HG03108 (cell line): ENCODE data around the gene RMI2.

ENCODE experiments used
- ATAC-seq: cut with Tn5 transposase; IDR thresholded peaks from one replicate; pipeline ENCODE4 v1.9.1; 2021; ENCODE audit warnings: moderate library complexity; ENCODE audit not compliant: unreplicated experiment

RMI2 gene

DNA sequence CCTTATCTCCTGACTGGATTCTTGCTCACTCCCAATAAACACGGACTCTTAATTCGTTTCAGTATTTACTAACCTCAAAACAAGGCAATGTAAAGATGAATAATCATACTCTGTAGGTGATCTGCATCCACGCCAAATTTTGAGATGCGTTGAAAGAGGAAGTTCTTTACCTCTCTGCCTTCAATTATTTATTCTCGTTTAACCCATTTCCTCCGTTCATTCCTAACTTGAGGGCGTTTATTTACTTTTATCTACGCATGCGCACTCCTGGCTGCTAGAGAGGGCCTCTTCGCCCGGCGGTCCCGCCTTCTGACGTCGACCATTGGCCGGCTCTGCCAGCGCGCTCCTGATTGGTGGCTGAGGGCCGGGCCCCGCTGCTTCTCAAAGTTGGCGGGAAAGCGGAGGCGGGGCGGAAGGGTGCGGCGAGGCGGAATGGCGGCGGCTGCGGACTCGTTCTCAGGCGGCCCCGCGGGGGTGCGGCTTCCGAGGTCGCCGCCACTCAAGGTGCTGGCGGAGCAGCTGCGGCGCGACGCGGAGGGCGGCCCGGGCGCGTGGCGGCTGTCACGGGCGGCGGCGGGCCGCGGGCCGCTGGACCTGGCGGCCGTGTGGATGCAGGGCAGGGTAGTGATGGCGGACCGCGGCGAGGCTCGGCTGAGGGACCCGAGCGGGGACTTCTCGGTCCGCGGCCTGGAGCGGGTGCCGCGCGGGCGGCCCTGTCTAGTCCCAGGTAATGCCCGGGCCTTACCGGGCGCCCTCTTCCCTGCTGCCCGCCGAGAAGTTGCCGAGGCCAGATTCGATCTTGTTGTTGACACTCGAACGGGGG, at the start of gene RMI2:
Gene RMI2, plus strand, starts transcription at position 420 of the 823 bp plus-strand sequence. Its CDS starts 13 bp downstream, at position 433.
- peak; percentile 95 for ATAC-seq

GRCh38 chr16:11295672-11296071, 49.6 kb upstream of the RMI2 start:
- ATAC-seq, result no peak

DNA sequence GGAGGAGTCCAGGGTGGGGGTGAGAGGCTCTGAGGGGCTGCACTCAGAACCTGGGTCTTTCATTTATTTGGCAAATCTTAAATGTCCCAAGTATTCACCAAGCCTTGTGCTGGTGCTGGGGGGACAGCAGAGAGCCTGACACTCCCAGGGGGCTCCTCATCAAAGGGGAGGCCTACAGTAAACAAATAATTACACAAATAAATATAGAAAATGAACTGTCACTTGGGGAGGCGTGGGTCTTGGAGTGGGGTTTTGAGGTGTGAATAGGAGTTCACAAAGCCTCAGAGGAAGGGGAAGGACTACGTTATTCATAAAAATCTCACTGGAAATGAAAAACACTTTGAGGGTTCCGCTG, 48.9 kb upstream of the RMI2 start:
- no peak for ATAC-seq

DNA sequence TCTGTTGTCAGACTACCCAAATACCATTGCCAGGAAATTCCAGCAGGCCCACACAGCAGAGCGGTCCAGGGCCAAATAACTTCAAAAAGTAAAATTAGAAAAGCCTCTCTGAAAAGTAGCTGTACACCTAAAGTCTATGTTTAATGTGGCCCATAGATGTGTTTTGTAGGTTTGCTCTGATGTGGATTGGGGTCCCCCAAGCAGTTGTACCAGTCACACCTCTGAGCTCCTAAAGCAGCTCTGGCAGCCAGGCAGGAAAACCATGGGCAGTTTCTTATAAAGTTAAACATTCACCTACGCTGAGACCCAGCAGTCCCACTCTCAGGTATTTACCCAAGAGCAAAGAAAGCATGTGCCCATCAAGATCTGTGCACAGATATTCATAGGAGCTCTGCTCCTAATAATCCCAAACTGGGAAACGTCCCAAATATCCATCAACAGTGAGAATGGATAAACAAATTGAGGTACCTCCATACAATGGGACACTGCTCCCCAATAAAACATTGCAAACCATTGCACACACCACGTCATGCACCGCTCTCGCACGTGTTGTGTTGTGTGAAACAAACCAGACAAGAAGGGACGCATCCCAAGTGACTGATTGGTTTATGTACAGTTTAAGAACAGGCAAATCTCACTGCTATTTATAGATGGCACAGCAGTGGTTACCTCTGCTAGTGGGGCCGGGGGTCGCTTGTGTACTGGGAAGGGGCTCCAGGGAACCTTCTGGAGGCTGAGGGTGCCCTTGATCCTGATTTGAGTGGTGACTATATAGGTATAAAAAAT, 48.4 kb upstream of the RMI2 start:
- no peak for ATAC-seq

DNA sequence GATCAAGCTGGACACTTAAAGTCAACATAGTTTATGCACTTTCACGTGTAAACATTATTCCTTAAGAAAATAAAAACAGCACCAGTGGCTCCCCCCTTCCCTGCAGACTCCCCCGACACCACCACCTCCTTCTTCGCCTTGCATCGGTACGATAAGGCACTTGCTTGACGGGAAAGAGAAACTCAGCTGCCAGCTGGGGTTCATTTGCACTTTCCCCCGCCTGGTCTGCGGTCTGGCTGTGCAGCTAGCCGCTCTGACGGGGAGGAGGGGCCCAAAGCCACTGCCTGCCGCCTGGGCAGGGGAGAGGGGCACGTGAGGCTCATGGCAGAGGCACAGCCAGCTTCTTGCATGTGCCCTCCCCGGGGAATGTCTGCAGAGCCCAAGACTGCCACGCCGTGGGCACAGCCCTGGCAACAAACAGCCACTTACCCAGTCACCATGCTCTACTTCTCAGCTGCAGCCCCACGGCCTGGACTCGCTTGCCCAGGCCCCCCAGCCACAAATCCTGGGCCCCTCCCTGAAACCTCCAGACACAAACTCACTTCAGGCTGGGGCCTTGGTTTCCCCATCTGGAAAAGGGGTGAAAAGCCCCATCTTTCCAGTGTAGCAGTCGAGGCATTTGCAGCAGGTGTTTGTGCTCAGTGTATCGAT, 47.6 kb upstream of the RMI2 start:
- peak; percentile 68 for ATAC-seq

DNA sequence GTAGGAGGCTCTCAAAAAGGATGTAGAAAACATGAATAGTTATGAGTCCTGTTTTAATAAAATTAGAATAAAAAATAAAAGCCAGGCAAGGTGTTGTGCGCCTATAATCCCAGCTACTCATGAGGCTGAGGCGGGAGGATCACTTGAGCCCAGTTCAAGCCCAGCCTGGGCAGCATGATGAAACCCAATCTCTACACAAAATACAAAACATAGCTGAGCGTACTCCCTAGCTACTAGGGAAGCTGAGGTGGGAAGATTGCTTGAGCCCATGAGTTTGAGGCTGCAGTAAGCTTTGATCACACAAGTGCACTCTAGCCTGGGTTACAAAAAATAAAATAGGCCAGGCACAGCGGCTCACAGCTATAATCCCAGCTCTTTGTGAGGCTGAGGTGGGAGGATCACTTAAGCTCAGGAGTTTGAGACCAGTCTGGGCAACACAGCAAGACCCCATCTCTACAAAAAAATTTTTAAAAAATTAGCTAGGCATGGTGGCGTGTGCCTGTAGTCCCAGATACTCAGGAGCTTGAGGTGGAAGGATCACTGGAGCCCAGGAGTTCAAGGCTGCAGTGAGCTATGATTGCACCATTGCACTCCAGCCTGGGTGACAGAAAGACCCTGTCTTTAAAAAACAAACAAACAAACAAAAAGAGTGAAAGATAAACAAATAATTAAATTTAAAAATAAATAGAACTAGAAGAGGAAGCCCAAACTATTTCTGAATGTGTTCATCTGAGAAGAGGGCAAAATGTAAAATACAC, 46.9 kb upstream of the RMI2 start:
- no peak for ATAC-seq

DNA sequence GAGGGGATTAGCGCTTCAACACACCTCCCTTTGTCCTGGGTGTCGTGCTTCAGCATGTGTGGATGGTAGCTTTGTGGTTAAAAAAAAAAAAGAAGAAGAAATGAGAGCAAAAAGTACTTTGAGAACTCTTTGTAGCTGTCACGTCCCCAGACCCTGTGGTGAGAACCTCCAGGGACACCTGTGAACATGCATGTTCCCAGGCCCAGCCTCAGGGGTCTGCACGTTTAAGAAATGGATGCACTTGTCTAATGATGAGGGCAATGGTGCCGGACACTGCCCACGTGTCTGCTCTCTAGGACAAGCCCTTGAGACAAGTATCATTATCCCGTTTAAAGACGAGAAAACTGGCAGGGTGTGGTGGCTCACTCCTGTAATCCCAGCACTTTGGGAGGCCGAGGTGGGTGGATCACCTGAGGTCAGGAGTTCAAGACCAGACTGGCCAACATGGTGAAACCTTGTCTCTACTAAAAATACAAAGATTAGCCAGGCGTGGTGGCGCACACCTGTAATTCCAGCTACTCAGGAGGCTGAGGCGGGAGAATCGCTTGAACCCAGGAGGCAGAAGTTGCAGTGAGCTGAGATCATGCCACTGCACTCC, 46.2 kb upstream of the RMI2 start:
- ATAC-seq, result peak; percentile 45

DNA sequence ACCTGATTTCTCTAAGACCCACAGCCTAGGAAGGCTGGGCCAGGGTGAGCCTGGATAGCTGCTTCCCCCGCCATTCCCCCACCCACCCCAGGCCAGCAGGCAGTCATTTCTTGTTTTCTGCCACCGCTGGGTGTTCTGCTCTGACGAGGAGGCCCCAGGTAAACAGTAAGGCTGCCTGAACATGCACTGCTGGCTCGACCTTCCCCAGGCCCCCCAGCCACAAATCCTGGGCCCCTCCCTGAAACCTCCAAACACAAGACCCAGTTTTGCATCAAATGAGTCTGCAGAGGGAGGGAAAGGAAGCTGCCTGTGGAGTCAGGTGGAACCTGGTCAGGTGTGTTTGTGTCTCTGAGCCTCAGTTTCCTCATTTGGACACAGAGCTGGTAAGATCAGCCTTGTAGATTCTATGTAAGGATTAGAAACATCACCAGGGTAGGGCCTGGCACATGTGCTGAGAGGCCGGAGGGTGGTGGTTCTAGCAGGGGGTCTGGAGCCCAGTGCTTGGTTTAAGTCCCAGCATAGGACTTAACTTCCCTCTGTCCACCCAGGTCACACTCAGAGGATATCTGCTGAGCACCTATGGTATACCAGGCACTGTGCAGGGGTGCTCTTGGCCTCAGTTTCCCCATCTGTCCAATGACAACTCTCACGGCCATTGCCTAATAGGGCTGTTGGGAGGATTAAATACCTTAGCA, 45.2 kb upstream of the RMI2 start:
- ATAC-seq, result no peak

GRCh38 chr16:11300560-11300892, 44.7 kb upstream of the RMI2 start:
- ATAC-seq, result no peak

- no peak for ATAC-seq
Observed at GRCh38 chr16:11301645-11302501, 43.4 kb upstream of the RMI2 start.

DNA sequence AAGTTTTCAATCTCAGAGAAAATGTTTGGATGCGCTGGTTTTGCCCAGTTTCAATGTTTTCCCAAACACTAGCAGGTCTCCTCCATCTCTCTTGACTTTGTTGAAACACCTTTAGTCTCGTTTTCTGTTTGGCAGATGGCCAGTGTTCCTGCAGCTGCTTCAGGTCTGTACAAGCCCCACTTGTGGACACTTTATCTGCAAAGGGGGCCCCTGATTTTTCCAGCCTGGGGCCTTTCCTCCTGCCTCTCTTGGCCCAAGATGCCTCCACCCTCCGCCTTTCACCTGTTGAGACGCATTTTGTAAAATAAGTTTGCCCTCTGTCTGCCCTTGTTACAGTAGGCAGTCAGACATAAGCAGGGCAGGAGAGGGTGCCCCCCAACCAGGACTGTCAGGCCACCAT, 42.3 kb upstream of the RMI2 start:
- ATAC-seq, result no peak

DNA sequence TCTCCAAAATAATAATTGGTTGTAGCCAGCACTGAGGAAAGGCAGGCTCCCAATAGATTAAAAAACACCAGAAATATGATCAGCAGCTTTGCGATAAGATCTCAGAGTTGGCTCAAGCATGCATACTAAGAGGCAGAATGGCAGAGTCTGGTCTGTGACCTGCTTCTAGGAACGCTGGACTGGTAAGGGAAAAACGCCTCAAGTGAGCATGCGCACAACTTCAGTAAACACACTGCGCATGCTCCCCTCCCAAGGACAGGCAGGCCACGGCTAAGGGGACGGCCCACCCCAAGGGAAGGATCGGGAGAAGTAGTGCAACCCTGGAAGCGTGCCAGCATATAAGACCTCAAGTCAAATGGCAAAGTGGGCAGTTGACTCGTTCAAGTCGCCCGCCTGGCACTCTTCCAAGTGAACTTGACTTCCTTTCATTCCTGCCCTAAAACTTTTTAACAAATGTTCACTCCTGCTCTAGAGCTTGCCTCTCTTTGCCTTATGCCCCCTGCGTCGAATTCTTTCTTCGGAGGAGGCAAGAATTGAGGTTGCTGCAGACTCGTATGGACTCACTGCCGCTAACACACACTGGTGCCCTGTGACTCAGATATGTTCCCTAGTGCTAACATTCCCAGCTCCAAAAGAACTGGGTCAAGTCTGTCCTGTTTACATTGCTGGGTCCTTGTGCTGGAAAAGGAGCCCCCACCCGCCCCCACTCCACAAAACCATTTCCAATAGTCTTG, 41.7 kb upstream of the RMI2 start:
- no peak for ATAC-seq

DNA sequence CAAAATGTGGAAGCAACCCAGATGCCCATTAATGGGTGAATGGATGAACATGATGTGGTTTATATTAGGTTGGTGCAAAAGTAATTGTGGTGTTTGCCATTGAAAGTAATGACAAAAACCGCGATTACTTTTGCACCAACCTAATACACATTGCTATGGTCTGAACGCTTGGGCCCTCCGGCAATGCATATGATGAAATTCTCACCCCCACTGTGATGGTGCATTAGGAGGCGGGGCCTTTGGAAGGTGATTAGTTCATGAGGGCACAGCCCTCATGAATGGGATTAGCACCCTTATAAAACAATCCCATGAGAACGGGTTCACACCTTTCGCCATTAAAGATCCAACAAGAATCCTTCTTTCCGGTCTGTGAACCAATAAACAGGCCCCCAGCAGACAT, 38.9 kb upstream of the RMI2 start:
- no peak for ATAC-seq

DNA sequence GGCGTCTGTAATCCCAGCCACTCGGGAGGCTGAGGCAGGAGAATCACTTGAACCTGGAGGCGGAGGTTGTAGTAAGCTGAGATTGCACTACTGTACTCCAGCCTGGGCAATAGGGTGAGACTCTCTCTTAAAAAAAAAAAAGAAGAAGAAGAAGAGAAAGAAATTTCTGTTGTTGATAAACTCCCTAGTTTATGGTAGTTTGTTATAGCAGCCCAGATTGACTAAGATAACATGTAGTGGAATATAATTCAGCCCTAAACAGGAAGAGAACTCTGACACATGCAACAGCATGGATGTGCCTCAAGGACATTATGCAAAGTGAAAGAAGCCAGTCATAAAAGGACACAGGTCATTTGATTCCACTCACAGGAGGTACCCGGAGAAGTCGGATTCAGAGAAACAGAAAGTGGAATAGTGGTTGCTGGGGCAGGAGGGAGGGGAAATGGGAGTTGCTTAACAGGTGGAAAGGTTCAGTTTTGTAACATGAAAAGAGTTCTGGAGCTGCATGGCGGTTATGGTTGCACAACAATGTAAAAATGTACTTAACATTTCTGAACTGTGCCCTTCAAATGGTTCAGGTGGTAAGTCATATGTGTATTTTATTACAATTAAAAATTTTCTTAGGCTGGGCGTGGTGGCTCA, 38.1 kb upstream of the RMI2 start:
- ATAC-seq, result no peak

DNA sequence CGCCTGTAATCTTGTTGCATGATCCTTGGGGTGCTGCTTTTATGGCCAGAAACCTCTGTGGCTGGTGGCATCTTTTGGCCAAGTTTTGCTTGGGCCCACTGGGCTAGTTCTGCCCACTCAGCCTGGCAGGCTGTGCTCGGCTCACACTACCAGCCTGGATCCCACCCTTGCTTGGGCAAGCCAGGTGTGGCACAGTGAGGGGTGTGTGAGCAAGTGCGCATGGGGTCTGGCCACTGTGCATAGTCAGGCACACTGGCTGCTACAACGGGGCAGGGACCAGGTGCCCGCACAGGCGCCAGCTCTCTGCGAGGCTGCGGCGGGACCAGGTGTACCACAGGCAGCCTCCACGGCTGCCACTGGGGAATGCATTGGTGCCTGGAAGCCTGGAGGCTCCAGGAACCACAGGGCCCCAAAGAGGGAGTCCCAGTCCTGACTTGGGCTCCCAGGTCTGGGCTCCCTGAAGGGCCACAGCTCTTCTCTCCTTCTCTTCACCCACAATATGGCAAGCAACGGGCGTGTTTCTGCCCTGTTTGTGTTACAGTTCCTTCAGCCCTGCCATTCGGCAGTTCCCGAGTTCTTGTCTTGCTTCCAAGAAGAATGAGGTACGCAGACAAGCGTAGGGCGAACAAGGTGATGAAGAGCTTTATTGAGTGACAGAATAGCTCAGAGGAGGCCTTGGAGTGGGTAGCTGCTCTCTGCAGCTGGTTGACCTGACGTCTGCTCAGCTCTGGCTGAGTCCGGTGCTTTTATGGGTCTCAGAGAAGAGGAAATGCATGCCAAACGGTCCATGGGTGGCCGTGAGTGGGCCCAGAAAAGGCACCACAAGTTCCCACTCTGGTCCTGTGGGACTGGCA, 37.4 kb upstream of the RMI2 start:
- ATAC-seq, result no peak

- peak; percentile 28 for ATAC-seq
Observed at GRCh38 chr16:11308493-11309283, 36.6 kb upstream of the RMI2 start.
